ENCODE results near the gene ZNF608.

DNA sequence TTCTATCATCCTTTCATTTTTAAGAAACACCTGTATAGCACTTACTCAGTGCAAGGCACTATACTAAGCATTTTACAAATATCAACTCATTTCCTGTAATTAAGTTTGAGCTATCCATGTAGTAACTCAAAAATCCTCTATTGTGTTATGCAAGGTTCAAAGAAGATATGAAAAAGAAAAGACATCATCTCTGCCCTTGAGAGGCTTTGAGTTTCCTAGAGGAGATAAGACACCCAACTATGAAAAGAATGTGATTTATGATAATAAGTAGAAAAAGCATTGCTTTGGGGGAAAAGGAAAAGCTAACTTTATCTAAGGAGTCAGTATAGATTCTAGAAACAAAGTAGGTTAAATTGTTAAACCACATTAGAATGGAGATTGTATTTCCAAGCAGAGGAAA, 14.2 kb upstream of the ZNF608 start:
- TF ChIP-seq CTCF (IDR thresholded peaks at IDR 0.05) (no peak), POLR2A (IDR thresholded peaks at IDR 0.05) (no peak)
